ENCODE measurements around the gene ZNF219.

Gene ZNF219

DNA sequence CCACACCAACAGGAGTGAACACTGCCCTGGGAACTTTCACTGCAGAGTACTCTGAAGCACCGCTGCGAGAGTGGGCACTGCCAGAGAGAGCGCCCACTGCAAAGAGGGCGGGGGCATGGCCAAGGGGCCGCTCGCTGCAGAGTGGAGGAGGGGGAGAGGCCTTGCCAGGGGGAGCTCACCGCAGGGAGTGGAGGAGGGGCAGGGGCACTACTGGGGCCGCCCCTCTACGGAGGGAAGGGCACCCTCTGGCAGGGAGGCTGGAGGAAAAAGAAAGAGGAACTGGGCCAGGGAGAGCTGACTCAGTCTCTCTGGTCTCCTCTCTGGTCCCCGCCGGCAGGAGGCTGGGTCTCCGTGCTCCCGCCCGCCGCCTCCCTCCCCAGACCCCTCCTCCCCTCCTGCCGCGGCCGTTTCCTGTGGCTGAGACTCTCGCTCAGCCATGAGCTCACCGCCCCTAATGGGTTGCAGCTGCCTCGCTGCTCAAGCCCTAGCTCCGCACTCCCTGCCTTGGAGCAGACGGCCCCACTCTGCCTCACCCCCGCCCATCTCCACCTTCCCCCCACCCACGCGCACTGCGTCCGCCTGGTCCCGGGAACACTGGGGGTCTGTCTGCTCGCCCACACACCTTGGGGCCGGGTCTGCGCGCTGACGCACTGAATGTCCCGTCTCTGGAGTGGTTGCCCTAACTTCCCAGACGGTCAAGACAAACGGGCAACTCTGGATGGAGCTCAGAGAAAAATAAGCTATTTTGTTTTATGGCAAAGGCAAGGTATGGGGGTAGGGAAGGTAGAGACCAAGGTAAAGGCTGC, 27.0 kb downstream of the ZNF219 start:
- Mint-ChIP-seq H3K27me3 (ENCODE audit: low read depth, poor library complexity) (no peaks in the 10 kb centered on the region), H3K4me1 (peaks cover 61% of the 10 kb centered on the region), H3K36me3 (ENCODE audit: low read depth) (peaks cover 28% of the 10 kb centered on the region), H3K9me3 (no peaks in the 10 kb centered on the region), H3K4me3 (peak overlapping the region; percentile 94), H3K27ac (peak overlapping the region; percentile 99)
- TF ChIP-seq, protein P1, sequence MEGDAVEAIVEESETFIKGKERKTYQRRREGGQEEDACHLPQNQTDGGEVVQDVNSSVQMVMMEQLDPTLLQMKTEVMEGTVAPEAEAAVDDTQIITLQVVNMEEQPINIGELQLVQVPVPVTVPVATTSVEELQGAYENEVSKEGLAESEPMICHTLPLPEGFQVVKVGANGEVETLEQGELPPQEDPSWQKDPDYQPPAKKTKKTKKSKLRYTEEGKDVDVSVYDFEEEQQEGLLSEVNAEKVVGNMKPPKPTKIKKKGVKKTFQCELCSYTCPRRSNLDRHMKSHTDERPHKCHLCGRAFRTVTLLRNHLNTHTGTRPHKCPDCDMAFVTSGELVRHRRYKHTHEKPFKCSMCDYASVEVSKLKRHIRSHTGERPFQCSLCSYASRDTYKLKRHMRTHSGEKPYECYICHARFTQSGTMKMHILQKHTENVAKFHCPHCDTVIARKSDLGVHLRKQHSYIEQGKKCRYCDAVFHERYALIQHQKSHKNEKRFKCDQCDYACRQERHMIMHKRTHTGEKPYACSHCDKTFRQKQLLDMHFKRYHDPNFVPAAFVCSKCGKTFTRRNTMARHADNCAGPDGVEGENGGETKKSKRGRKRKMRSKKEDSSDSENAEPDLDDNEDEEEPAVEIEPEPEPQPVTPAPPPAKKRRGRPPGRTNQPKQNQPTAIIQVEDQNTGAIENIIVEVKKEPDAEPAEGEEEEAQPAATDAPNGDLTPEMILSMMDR (IDR thresholded peaks at IDR 0.05) = no peak
- peak; percentile 76 for DNase-seq

DNA sequence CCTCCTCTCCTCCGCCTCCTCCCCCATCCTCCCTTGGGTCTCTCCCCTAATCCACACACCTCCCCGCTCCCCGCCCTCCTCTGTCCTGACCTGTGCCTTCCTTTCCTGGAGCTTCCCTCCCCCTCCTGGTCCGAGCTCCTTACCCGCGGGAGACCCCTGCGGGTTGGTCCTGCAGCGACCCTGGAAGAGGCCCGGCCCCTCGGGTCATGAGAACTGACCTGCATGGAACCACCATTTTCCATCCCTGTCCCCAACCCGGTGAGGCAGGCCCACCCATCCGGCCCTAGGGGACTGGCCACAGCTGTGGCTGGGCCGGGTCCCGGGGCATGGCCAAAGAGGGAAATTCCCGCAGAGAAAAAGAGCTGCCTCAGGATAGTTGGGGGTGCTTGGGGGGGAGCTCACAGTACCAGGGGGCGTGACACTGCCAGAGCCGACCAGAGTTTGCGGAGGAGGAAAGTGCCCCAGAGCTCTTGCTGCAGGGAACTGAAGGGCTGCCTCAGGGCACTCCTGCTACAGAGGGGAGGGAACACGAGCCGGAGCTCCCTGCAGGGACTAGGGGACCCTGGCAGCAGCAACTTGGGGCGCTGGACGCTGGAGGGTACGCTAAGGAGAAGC, 27.7 kb downstream of the ZNF219 start:
- peak overlapping the region; percentile 94 for H3K4me3 Mint-ChIP-seq
- H3K27ac Mint-ChIP-seq = peak overlapping the region; percentile 99
- no peaks in the 10 kb centered on the region for H3K9me3 Mint-ChIP-seq
- H3K36me3 Mint-ChIP-seq (ENCODE audit: low read depth) = peaks cover 20% of the 10 kb centered on the region
- DNase-seq = peak; percentile 82
- peaks cover 58% of the 10 kb centered on the region for H3K4me1 Mint-ChIP-seq
- TF ChIP-seq, protein P1 (IDR thresholded peaks at IDR 0.05) = no peak
- H3K27me3 Mint-ChIP-seq (ENCODE audit: low read depth, poor library complexity) = no peaks in the 10 kb centered on the region

DNA sequence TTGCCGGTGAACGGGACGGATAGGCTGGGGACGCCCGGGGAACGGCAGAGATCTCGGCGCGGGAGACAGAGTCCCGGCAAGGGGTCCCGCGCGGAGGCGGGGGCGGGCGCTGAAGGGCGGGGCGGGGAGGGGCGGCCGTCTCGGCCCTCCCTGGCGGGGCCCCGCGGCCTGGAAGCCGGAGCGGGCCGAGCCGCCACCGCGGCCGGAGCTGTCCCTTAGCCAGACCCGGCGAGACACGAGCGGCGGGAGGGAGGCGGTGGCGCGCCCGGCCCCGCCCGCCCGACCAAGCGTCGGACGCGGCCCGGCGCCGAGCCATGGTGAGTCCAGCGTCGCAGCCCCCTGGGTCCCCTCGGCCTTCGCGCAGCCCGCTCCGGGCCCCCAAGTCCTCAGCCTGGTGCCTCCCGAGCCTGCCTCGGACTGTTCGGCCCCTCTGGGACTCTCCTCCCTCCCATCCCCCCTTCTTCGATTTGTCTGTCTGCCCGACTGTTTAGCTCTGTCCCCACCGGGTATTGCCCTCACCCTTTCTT, 28.3 kb downstream of the ZNF219 start, which contains the start of gene ARHGEF40:
Gene ARHGEF40 (plus strand): TSS at position 222 of the 527 bp plus-strand sequence. CDS start 93 bp downstream, at position 315.
- Mint-ChIP-seq H3K27me3 (ENCODE audit: low read depth, poor library complexity) (peaks cover 2% of the 10 kb centered on the region), H3K36me3 (ENCODE audit: low read depth) (peaks cover 15% of the 10 kb centered on the region), H3K4me1 (peaks cover 60% of the 10 kb centered on the region), H3K4me3 (peak within 1 kb of the TSS; percentile 94), H3K27ac (peak within 1 kb of the TSS; percentile 99), H3K9me3 (no peaks in the 10 kb centered on the region)
- TF ChIP-seq, protein P1 (IDR thresholded peaks at IDR 0.05) = no peak
- DNase-seq = peak; percentile 73

DNA sequence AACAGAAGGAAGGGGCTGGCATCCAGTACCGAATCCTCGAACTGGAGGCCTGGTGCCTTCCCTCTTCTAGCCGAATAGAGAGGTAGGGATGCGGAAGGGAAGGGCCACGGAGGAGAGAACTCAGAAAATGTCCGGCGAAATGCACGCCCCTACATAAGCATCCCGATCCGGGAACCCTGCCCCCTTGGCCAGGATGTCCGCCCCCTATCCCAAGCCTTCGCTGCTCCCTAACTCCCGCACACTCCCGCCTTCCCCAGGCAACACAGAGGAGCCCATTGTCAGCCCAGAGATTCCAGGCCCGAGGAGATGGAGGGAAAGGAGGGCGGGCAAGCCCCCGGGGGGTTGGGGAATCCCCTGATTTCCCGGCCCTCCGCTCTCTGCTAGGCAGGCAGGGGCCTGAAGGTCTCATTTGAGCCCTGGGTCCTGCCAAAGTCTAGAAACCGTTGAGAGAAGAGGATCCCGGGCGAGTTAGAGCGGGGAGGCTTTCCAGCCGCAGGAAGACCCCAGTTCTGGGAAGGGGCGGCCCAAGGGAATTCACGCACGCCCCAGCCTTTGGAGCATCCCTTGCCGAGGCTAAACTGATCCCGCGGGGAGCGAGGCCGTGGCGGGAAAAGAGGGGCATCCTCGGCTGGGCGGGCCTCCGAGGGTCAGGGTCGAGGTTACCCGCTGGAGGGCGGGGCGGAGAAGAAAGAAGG, 28.9 kb downstream of the ZNF219 start:
- DNase-seq = peak; percentile 52
- TF ChIP-seq, protein P1 (IDR thresholded peaks at IDR 0.05) = no peak
- Mint-ChIP-seq H3K27me3 (ENCODE audit: low read depth, poor library complexity) (peaks cover 3% of the 10 kb centered on the region), H3K4me3 (peak overlapping the region; percentile 88), H3K4me1 (peaks cover 62% of the 10 kb centered on the region), H3K27ac (peak overlapping the region; percentile 94), H3K36me3 (ENCODE audit: low read depth) (peaks cover 9% of the 10 kb centered on the region), H3K9me3 (no peaks in the 10 kb centered on the region)

DNA sequence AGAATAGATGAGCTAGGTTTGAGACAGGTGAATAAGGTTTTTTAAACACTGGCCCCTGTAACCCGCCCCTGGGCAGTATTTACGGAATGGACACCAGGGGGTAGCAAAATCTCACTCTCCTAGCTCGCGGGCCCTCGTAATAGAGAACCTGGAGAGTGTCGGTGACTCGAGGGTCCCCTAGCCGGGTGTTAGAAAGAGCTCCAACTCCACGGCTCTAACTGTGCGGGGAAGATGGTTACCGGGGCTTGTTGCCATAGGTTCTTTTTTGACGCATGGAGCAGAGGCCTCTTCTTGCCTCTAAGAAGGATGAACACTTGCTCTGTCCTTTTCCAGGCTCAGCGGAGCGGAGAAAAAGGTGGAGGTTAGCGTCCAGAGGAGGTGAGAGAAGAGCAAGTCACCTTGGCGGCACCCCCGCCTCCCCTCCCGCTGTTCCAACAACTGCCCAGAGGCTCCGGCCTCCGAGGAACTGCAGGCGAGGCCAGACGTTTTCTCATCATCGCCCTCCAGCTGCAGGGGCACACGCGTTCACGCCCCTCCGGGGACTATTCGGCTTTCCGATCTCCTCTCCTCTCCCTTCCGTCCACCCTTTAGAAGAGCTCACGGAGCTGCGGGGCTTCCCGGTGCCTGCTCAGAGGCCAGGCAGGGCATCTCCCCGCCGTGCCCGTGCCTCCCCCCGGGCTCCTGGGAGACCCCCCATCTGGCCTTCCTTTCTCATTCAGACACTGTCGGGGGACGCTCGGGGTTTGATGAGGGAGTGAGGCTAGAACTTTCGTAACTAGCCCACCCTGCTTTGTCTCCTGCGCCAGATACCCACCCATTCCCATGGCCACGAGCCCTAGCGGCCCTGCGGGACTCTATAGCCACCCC, 29.7 kb downstream of the ZNF219 start:
- TF ChIP-seq, protein P1 (IDR thresholded peaks at IDR 0.05) = peak; percentile 45

More for the DNA sequence above, 29.7 kb downstream of the ZNF219 start:
- Mint-ChIP-seq H3K4me3 (peak overlapping the region; percentile 88), H3K36me3 (ENCODE audit: low read depth) (peaks cover 7% of the 10 kb centered on the region), H3K27me3 (ENCODE audit: low read depth, poor library complexity) (peaks cover 3% of the 10 kb centered on the region), H3K4me1 (peaks cover 61% of the 10 kb centered on the region), H3K27ac (peak overlapping the region; percentile 94), H3K9me3 (no peaks in the 10 kb centered on the region)
- peak; percentile 57 for DNase-seq
